HG03378 (cell line): ENCODE results near the gene TRPC3.

Experiments used
- ATAC-seq: cut with Tn5 transposase; IDR thresholded peaks from one replicate; pipeline ENCODE4 v1.9.1; 2021; ENCODE audit warnings: mild to moderate bottlenecking, moderate library complexity; ENCODE audit not compliant: unreplicated experiment

Gene TRPC3

DNA sequence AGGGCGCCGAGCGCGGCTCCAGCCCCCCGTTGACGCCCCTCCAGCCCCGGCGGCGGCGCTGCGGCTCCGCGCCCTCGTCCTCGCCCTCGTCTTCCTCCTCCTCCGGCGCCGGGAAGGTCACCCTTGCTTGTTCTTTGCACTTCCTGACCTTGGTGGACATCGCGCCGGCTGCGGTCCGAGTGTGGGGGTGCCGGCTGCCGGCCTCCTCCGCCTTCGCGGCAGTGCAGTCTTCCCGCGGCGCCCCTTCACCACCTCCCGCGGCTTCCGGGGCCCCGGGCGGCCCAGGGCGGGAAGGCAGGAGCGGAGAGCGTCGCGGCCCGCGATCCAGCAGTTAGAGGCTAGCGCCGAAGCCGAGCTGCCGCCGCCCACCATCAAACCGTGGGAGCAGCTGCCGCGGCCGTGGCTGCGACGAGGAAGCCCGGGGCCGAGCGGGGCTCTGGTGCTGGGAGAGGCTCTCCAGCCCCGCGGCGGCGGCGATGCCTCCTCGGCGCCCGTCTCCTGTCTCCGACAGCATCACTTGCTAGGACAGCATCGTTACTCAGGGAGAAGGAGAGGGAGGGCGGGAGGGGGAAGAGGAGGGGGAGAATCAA, at the start of gene TRPC3:
TRPC3 (minus strand) TSS at position 540 of the 590 bp plus-strand sequence; CDS start at position 160, 380 bp downstream.
- ATAC-seq, result no peak

DNA sequence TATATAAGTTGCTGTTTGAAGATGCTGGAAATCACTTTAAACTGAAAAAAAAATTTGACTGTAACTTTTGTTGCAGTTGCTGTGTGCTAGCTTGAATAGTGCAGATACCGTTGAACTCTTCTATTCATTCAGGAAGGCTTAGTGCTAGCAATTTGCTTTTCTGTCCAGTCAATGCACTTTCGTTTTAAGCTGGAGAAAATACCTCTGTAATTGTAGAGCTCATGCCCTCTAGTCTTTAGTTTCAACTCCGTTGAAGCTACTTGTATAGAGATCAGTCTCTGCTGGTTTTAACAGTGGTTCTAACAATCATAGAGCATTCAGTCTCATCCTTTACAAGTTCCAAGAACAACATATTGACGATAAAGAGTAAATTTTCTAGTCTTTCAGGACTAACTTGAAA, 49.0 kb upstream of the TRPC3 start:
- ATAC-seq, result no peak

DNA sequence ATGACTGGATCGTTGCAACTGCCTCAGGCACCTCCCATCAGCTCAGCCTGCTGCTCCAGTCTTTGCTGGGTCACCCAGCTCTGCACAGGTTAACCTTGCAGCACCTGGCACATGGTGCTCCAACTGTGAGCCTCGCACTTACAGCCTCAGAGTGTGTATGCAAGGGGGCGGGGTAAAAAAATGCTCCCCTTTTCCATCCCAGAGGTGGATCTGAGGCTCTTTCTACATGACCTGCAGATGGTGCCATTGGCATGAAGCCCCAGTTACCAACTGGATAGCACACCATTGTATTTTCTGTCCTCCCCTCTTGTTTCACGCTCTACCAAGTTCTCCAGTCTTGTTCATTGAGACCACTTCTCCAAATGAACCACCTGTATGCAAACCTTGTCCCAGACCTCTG, 46.2 kb upstream of the TRPC3 start:
- ATAC-seq, result no peak

GRCh38 chr4:121995790-121996537, 44.1 kb upstream of the TRPC3 start:
- ATAC-seq, result no peak

DNA sequence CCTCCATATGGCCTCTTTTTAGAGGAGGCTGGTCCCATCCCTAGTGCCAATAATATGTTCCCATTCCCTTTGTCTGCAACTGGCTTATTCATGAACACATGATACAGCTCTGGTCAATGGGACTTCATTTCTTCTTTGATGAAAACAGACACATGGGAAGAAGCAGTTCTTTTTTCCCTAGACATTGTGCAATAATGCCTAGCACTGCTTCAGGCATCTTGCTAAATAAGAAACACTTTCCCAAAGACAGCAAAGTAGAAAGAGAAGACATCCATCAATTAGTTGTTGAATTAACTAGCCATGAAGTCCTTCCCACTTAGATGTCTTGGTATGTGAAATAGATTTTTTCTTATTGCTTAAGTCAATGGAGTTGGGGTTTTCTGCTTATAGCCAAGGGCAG, 40.1 kb upstream of the TRPC3 start:
- ATAC-seq, result no peak

- ATAC-seq, result no peak
These were observed 38.6 kb upstream of the TRPC3 start for GRCh38 chr4:121990489-121990888.

- no peak for ATAC-seq
These were observed 37.9 kb upstream of the TRPC3 start for GRCh38 chr4:121989715-121990114.

- no peak for ATAC-seq
These were observed 37.1 kb upstream of the TRPC3 start for GRCh38 chr4:121988950-121989349.

GRCh38 chr4:121980643-121981042, 28.8 kb upstream of the TRPC3 start:
- ATAC-seq, result no peak

- ATAC-seq, result peak; percentile 31
These were observed 26.3 kb upstream of the TRPC3 start for GRCh38 chr4:121978172-121978516.

GRCh38 chr4:121977251-121978171, 25.7 kb upstream of the TRPC3 start:
- ATAC-seq, result peak; percentile 98

- no peak for ATAC-seq
These were observed 23.9 kb upstream of the TRPC3 start for GRCh38 chr4:121975784-121976183.

GRCh38 chr4:121973816-121974215, 22.0 kb upstream of the TRPC3 start:
- no peak for ATAC-seq

DNA sequence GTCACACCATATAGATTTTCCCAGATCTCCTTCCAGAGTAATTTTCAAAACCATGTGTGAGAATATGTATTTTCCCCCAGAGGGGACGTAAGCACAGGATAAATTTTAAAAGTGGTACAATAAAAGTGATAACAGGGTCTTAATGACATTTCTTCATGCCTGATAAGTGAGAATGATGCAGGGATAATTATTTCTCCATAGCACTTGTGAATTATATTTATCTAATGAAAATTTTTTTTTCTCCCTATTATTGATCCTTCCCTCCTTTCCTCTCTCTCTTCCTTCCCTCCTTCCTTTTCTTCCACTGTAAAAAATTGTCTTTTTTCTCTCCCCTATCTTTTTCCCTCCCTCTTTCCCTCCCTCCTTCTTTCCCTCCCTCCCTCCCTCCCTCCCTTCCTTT, 17.0 kb upstream of the TRPC3 start:
- ATAC-seq, result no peak

- no peak for ATAC-seq
These were observed 13.1 kb upstream of the TRPC3 start for GRCh38 chr4:121964958-121965357.

GRCh38 chr4:121960818-121961217, 9.0 kb upstream of the TRPC3 start:
- no peak for ATAC-seq

DNA sequence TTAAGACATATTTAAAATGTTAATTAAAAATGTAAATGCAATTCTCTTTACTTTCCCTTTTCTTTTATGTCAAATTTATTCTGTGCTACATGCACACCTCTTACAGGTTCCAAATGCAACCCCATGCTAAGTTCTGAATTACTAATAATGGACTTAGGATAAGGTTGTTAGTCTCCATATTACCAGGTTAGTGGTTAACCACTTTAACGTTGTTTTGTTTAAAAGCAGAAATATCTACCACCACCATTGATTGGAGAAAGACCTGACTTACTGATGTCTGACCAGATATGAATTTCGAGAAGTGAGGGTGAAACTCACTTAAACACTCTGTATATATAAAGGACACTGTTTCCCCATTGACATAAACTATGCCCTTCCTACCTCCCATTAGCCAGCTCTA, 6.9 kb upstream of the TRPC3 start:
- ATAC-seq, result no peak

- ATAC-seq, result no peak
These were observed 5.4 kb upstream of the TRPC3 start for GRCh38 chr4:121957266-121957665.

DNA sequence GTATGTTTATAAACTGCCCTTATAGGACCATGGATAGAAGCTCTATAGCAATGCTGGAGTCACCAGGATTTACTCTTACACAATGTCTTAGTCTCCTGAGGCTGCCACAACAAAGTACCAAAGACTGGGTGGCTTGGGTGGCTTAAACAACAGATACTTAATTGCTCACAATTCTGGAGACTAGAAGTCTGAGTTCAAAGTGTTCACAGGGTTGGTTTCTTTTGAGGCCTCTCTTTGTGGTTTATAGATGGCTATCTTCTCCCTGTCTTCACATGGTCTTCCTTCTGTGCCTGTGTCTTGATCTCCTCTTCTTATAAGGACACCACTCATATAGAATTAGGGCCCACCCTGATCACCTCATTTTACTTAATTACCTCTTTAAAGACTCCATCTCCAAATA, 2.0 kb upstream of the TRPC3 start:
- no peak for ATAC-seq

DNA sequence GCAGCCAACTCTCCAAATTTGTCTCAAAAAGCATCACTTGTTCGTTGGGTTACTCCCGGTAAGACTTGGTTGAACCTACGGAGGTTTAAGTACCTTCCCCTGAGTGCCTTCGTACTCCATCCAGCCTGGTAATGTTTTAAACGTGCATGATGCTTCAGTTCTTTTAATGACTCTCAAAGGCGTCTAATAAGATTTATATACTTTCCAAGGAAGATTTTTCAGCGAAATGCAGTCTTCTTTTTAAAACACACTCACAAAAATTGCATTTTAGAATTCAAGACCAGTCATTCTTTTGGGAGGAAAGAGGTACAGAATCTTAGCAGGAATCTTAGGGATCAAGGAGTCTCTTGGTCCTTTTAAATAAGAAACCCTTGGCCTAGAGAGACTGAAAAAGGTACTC, 430 bp upstream of the TRPC3 start:
- no peak for ATAC-seq

DNA sequence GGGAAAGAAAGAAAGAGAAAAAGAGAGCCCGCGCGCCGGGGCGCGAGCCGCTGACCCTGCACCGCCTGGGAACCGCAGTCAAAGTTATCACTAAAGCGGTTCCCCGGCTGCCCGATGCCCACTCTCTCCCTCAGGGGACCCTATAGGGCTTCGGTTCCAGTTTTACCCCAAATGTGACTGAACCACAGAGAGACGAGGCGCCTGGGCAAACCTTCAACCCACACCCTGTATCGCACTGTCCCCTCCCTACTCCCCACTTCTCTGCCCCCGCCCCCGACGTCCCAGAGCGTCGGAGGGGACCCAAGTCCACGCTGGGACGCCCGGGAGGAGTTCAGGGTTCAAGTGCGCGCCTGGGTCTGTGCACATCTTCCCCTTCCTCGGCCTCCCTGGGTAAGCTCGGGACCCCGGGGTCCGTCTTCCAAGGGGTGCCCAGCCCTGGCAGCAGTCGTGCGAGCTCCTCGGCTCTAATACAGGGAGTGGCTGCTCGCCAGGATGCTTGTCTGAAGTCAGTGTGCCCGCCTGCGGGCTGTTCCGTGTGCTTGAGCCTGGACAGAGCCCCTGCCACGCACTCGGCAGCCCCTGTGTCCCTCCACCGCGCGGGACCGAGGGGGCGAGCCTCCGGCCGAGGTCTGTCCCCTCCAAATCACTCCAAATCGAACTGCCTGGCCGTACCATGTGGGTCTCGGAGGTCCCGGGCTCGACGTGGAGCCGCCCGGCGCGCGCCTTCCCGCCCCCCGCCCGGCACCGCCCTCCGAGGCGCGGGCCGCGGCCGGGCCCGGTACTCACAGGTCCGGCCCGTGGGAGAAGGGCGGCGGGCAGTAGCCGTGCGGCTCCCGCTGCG, 960 bp downstream of the TRPC3 start:
- ATAC-seq, result peak; percentile 22
